Osteocyte (in vitro differentiated cells): ENCODE results near the gene SNRK. TPM values are rescaled to one million over a fixed set of nuclear protein-coding genes. Genes with fewer than 3 reads are reported as not detected.

Experiments
- DNase-seq: peaks from one replicate; pipeline ENCODE4 v3.0.0; 2021; ENCODE audit warnings: mixed read lengths; ENCODE audit not compliant: unreplicated experiment; ENCODE audit errors: extremely low spot score
- H3K27ac Mint-ChIP-seq: one replicate; pipeline ENCODE4 v1.8.0; 2021; ENCODE audit warnings: mild to moderate bottlenecking, mixed read lengths; ENCODE audit not compliant: unreplicated experiment
- H3K27me3 Mint-ChIP-seq: one replicate; pipeline ENCODE4 v1.8.0; 2021; ENCODE audit warnings: mixed read lengths; ENCODE audit not compliant: unreplicated experiment
- H3K36me3 Mint-ChIP-seq: one replicate; pipeline ENCODE4 v1.8.0; 2021; ENCODE audit warnings: mixed read lengths; ENCODE audit not compliant: unreplicated experiment
- H3K4me1 Mint-ChIP-seq: one replicate; pipeline ENCODE4 v1.8.0; 2021; ENCODE audit warnings: mixed read lengths; ENCODE audit not compliant: unreplicated experiment
- H3K4me3 Mint-ChIP-seq: one replicate; pipeline ENCODE4 v1.8.0; 2021; ENCODE audit warnings: mild to moderate bottlenecking, moderate library complexity, mixed read lengths; ENCODE audit not compliant: unreplicated experiment
- H3K9me3 Mint-ChIP-seq: one replicate; pipeline ENCODE4 v1.8.0; 2021; ENCODE audit warnings: mixed read lengths; ENCODE audit not compliant: unreplicated experiment
- CTCF ChIP-seq: fragments of 200-600 bp; sonication (generic); IDR thresholded peaks from 2 replicates; pipeline ENCODE4 v1.5.0; 2021; ENCODE audit warnings: antibody characterized with exemption, mild to moderate bottlenecking, moderate library complexity
- total RNA-seq: library from RNA; stranded (reverse); gene quantifications from 2 replicates; pipeline ENCODE4 v1.2.1, GENCODE V29; 2021

Gene SNRK
- total RNA-seq, 1 donor from 2014 or later = 25.9 TPM

- no peak for DNase-seq
- no peak for TF ChIP-seq CTCF
- H3K4me1 Mint-ChIP-seq = peaks cover 28% of the 10 kb centered on the region
- H3K36me3 Mint-ChIP-seq = peaks cover 12% of the 10 kb centered on the region
- no peaks in the 10 kb centered on the region for H3K27me3 Mint-ChIP-seq
- H3K27ac Mint-ChIP-seq = no peak overlapping the region
- H3K4me3 Mint-ChIP-seq = no peak overlapping the region
- H3K9me3 Mint-ChIP-seq = no peaks in the 10 kb centered on the region
Observed at GRCh38 chr3:43298761-43299160, 12.4 kb downstream of the SNRK start.

GRCh38 chr3:43302116-43302880 lies 16.0 kb downstream of the SNRK start:
- TF ChIP-seq CTCF = no peak
- H3K4me3 Mint-ChIP-seq = no peak overlapping the region
- peaks cover 1% of the 10 kb centered on the region for H3K4me1 Mint-ChIP-seq
- no peak for DNase-seq
- no peak overlapping the region for H3K27ac Mint-ChIP-seq
- H3K36me3 Mint-ChIP-seq = peaks cover 26% of the 10 kb centered on the region
- H3K27me3 Mint-ChIP-seq = no peaks in the 10 kb centered on the region
- H3K9me3 Mint-ChIP-seq = no peaks in the 10 kb centered on the region

- Mint-ChIP-seq H3K4me3 (no peak overlapping the region), H3K27ac (no peak overlapping the region), H3K4me1 (no peaks in the 10 kb centered on the region), H3K36me3 (peaks cover 33% of the 10 kb centered on the region), H3K27me3 (no peaks in the 10 kb centered on the region), H3K9me3 (no peaks in the 10 kb centered on the region)
- no peak for DNase-seq
- TF ChIP-seq CTCF = no peak
Observed at GRCh38 chr3:43304126-43304525, 17.8 kb downstream of the SNRK start.

- H3K27ac Mint-ChIP-seq = no peak overlapping the region
- H3K27me3 Mint-ChIP-seq = no peaks in the 10 kb centered on the region
- no peaks in the 10 kb centered on the region for H3K4me1 Mint-ChIP-seq
- peaks cover 45% of the 10 kb centered on the region for H3K36me3 Mint-ChIP-seq
- no peak for TF ChIP-seq CTCF
- DNase-seq = no peak
- no peaks in the 10 kb centered on the region for H3K9me3 Mint-ChIP-seq
- no peak overlapping the region for H3K4me3 Mint-ChIP-seq
Observed at GRCh38 chr3:43307226-43307625, 20.9 kb downstream of the SNRK start.

GRCh38 chr3:43307649-43308048 lies 21.3 kb downstream of the SNRK start:
- DNase-seq = no peak
- H3K4me3 Mint-ChIP-seq = no peak overlapping the region
- no peak for TF ChIP-seq CTCF
- no peaks in the 10 kb centered on the region for H3K27me3 Mint-ChIP-seq
- H3K36me3 Mint-ChIP-seq = peaks cover 45% of the 10 kb centered on the region
- no peaks in the 10 kb centered on the region for H3K4me1 Mint-ChIP-seq
- no peak overlapping the region for H3K27ac Mint-ChIP-seq
- peaks cover 2% of the 10 kb centered on the region for H3K9me3 Mint-ChIP-seq
